HepG2 (cell line): ENCODE measurements around the gene TIMP3. TPM values are rescaled to one million over a fixed set of nuclear protein-coding genes. Genes with fewer than 3 reads are reported as not detected.

ENCODE experiments used
- AFF4 ChIP-seq: sonication (generic); formaldehyde crosslinking; IDR thresholded peaks from 2 replicates; pipeline ENCODE4 v1.4.0; 2020; ENCODE audit warnings: missing genetic modification reagents
- ARNT ChIP-seq: fragments of 450-650 bp; IDR thresholded peaks from 2 replicates; pipeline ENCODE4 v1.6.1; 2017
- CC2D1A ChIP-seq: sonication (generic); formaldehyde crosslinking; IDR thresholded peaks from 2 replicates; pipeline ENCODE4 v1.8.1; 2023; ENCODE audit warnings: mild to moderate bottlenecking, missing genetic modification reagents
- POLR2AphosphoS2 ChIP-seq: IDR thresholded peaks from 2 replicates; pipeline ENCODE4 v1.6.1; 2011; ENCODE audit warnings: low read depth, low read length, improper control_type of control experiment
- TOPORS ChIP-seq: sonication (generic); formaldehyde crosslinking; IDR thresholded peaks from 2 replicates; pipeline ENCODE4 v1.8.0; 2023; ENCODE audit warnings: mild to moderate bottlenecking, missing genetic modification reagents
- ZBED4 ChIP-seq: sonication (generic); formaldehyde crosslinking; IDR thresholded peaks from 2 replicates; pipeline ENCODE4 v1.4.0; 2020; ENCODE audit warnings: missing genetic modification reagents, borderline replicate concordance
- ZNF318 ChIP-seq: sonication (generic); formaldehyde crosslinking; IDR thresholded peaks from 2 replicates; pipeline ENCODE4 v1.4.0; 2020; ENCODE audit warnings: mild to moderate bottlenecking, missing genetic modification reagents
- ZNF879 ChIP-seq: sonication (generic); formaldehyde crosslinking; IDR thresholded peaks from 2 replicates; pipeline ENCODE4 v1.8.1; 2023; ENCODE audit warnings: missing genetic modification reagents
- polyA plus RNA-seq, 8 experiments: library from polyadenylated mRNA; depleted of rRNA in 3 of 8; stranded (reverse) in 7 of 8; unstranded in 1 of 8; fragments of >200 nt; fragmentation: Illumina TruSeq in 4 of 8; extraction: Trizol in 4 of 8; gene quantifications; 2 replicates each; pipeline versions ENCODE4 v1.2.1 to v1.2.3, GENCODE V29; 2011 to 2016; ENCODE audit warnings: low read depth in 4 of 8, missing spikeins in 1 of 8, mixed read lengths in 1 of 8; ENCODE audit not compliant: insufficient read depth in 1 of 8
- total RNA-seq, 5 experiments: library from RNA; depleted of rRNA; stranded (reverse); fragments of >200 nt; fragmentation: Illumina TruSeq; extraction: Trizol; gene quantifications; 2 replicates each; pipeline ENCODE4 v1.2.3, GENCODE V29; 2016; ENCODE audit warnings: low read depth in 1 of 5

Gene TIMP3
- total and polyA plus RNA-seq, 2 of the 13 experiments (the other 11 are each of a cell fraction or from before 2014, with no cell fraction given): 57.3 to 86.6 TPM

- no peak for TF ChIP-seq ZNF318 (CRISPR knock-in tag)
- TF ChIP-seq TOPORS: no peak
- no peak; the same call in 1 of the 2 replicates for TF ChIP-seq POLR2AphosphoS2
- no peak for TF ChIP-seq ZBED4 (CRISPR knock-in tag)
- no peak for TF ChIP-seq ARNT
- TF ChIP-seq CC2D1A (CRISPR knock-in tag): no peak
- TF ChIP-seq AFF4: no peak
- no peak for TF ChIP-seq ZNF879 (CRISPR knock-in tag)
Observed at GRCh38 chr22:32824531-32825312, 23.2 kb downstream of the TIMP3 start (continued).
